ENCODE measurements around the gene P4HA2.

P4HA2 gene

DNA sequence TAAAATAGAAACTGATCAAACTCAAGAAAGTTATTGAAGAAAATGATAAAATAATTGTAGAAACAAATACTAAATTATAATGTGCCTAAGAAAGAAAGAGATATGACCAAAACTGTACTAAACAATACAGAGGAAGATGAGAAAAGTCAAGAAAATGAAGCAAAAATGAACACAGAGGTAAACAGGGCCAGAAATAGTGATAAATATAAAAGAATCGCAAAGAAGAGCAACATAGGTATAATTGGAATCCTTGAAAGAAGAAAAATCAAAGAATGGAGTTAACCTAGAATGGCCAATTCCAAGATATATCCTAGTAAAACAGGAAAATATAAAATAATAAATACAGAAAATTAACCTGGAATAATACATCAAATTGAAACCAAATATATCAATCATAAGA is 84.5 kb downstream of the P4HA2 start:
- H3K9ac ChIP-seq (ENCODE audit: low read depth, low read length, poor library complexity, severe bottlenecking) = no peak overlapping the region

DNA sequence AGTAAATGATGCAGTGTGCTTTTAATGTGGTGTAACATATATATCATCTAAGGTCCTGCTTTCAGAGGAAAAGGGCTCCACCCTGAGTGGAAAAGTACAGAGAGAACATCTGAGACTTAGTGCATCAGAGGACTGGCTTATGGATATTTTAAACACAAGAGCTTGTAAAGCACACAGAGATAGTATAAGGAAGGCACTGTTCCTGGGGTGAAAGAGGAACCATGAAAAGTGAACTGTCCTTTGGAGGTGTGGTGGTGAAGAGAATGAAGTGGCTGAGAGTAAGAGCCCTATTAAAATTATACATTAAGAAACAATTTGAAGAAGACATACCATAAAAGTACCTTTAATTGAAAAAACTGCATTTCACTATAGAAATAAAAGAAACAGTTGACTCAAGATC is 85.2 kb downstream of the P4HA2 start:
- Histone ChIP-seq H4K20me1 (ENCODE audit: insufficient read depth, low read length, poor library complexity, severe bottlenecking) (no peaks in the 10 kb centered on the region), H3K9me2 (replicated peaks; ENCODE audit: low read depth, low read length) (no peaks in the 10 kb centered on the region), H3K9ac (ENCODE audit: low read depth, low read length, poor library complexity, severe bottlenecking) (no peak overlapping the region), H3K79me2 (ENCODE audit: insufficient read depth, low read length) (no peaks in the 10 kb centered on the region), H3K4me3 (ENCODE audit: low read length, poor library complexity, severe bottlenecking) (no peak overlapping the region), H3K36me3 (ENCODE audit: insufficient read depth, low read length) (no peaks in the 10 kb centered on the region), H3K9me3 (ENCODE audit: insufficient read depth, low read depth, low read length) (no peaks in the 10 kb centered on the region; the same call in 1 of the 2 replicates), H3K4me1 (ENCODE audit: insufficient read depth, low read length, poor library complexity, severe bottlenecking) (no peaks in the 10 kb centered on the region), H3K4me2 (ENCODE audit: low read depth, low read length, poor library complexity, severe bottlenecking) (no peak overlapping the region), H3F3A (ENCODE audit: low read depth) (no peaks in the 10 kb centered on the region), H2AFZ (ENCODE audit: low read length) (no peak overlapping the region), H3K27me3 (ENCODE audit: insufficient read depth, low read length, poor library complexity, severe bottlenecking) (no peaks in the 10 kb centered on the region)
- no peak for TF ChIP-seq EZH2phosphoT487 (IDR thresholded peaks at IDR 0.05; ENCODE audit: borderline replicate concordance)
- TF ChIP-seq, protein P1, sequence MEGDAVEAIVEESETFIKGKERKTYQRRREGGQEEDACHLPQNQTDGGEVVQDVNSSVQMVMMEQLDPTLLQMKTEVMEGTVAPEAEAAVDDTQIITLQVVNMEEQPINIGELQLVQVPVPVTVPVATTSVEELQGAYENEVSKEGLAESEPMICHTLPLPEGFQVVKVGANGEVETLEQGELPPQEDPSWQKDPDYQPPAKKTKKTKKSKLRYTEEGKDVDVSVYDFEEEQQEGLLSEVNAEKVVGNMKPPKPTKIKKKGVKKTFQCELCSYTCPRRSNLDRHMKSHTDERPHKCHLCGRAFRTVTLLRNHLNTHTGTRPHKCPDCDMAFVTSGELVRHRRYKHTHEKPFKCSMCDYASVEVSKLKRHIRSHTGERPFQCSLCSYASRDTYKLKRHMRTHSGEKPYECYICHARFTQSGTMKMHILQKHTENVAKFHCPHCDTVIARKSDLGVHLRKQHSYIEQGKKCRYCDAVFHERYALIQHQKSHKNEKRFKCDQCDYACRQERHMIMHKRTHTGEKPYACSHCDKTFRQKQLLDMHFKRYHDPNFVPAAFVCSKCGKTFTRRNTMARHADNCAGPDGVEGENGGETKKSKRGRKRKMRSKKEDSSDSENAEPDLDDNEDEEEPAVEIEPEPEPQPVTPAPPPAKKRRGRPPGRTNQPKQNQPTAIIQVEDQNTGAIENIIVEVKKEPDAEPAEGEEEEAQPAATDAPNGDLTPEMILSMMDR (conservative IDR thresholded peaks at IDR 0.05; ENCODE audit: low read length) = no peak

More for the DNA sequence above, 84.5 kb downstream of the P4HA2 start:
- Histone ChIP-seq H3K9me2 (replicated peaks; ENCODE audit: low read depth, low read length) (no peaks in the 10 kb centered on the region), H3K4me2 (ENCODE audit: low read depth, low read length, poor library complexity, severe bottlenecking) (no peak overlapping the region), H3K27me3 (ENCODE audit: insufficient read depth, low read length, poor library complexity, severe bottlenecking) (no peaks in the 10 kb centered on the region), H2AFZ (ENCODE audit: low read length) (no peak overlapping the region), H3K9me3 (ENCODE audit: insufficient read depth, low read depth, low read length) (no peaks in the 10 kb centered on the region; the same call in 1 of the 2 replicates), H3F3A (ENCODE audit: low read depth) (no peaks in the 10 kb centered on the region), H3K79me2 (ENCODE audit: insufficient read depth, low read length) (no peaks in the 10 kb centered on the region), H4K20me1 (ENCODE audit: insufficient read depth, low read length, poor library complexity, severe bottlenecking) (no peaks in the 10 kb centered on the region), H3K36me3 (ENCODE audit: insufficient read depth, low read length) (no peaks in the 10 kb centered on the region), H3K4me3 (ENCODE audit: low read length, poor library complexity, severe bottlenecking) (no peak overlapping the region), H3K4me1 (ENCODE audit: insufficient read depth, low read length, poor library complexity, severe bottlenecking) (no peaks in the 10 kb centered on the region)
- TF ChIP-seq, protein P1 (conservative IDR thresholded peaks at IDR 0.05; ENCODE audit: low read length) = no peak
- no peak for TF ChIP-seq EZH2phosphoT487 (IDR thresholded peaks at IDR 0.05; ENCODE audit: borderline replicate concordance)
